AG09319 (cell line): ENCODE data around the gene DGAT2.

Source experiments
- DNase-seq: peaks from one replicate; pipeline ENCODE4 v3.0.0-alpha.2; 2010; ENCODE audit warnings: low read depth; ENCODE audit errors: extremely low read depth
- TF ChIP-seq, protein P1 (sequence below): IDR thresholded peaks from 2 replicates; pipeline ENCODE4 v1.5.1; 2011; ENCODE audit warnings: low read depth, mild to moderate bottlenecking, inconsistent platforms, low read length, moderate library complexity

The DGAT2 gene

DNA sequence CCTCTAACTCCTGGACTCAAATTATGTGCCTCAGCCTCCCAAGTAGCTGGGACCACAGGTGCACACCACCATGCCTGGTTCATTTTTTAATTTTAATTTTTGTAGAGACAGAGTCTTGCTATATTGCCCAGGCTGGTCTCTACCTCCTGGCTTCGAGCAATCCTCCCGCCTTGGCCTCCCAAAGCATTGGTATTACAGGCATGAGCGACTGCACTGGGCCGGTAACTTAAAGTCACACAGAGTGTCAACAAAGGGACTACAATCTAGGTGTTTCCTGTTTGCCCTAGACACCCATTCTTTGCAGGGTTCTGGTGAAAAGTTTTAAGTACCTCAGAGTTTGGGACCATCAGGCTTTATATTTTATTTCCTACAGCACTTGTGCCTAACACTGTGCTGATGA, 54.8 kb downstream of the DGAT2 start:
- TF ChIP-seq, protein P1, sequence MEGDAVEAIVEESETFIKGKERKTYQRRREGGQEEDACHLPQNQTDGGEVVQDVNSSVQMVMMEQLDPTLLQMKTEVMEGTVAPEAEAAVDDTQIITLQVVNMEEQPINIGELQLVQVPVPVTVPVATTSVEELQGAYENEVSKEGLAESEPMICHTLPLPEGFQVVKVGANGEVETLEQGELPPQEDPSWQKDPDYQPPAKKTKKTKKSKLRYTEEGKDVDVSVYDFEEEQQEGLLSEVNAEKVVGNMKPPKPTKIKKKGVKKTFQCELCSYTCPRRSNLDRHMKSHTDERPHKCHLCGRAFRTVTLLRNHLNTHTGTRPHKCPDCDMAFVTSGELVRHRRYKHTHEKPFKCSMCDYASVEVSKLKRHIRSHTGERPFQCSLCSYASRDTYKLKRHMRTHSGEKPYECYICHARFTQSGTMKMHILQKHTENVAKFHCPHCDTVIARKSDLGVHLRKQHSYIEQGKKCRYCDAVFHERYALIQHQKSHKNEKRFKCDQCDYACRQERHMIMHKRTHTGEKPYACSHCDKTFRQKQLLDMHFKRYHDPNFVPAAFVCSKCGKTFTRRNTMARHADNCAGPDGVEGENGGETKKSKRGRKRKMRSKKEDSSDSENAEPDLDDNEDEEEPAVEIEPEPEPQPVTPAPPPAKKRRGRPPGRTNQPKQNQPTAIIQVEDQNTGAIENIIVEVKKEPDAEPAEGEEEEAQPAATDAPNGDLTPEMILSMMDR, result no peak
- DNase-seq, result no peak

DNA sequence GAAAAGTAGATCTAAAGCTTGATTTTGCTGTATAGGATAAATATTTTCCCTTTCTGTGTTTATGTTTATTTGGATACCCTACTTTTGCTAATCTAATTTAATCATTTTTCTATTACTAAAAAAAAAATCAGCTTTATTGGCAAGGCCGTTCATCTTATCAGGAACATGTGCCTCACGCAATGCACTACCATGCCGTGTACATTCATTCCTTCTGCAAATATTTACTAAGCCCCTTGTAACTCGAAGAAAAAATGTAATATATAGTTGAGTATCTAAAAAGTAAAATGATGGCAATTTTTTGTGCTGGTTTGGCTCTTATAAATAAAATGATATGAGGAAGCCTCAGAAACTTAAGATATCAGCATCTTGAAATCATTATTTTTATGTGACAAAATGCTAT, 55.4 kb downstream of the DGAT2 start:
- TF ChIP-seq, protein P1, result no peak
- no peak for DNase-seq

DNA sequence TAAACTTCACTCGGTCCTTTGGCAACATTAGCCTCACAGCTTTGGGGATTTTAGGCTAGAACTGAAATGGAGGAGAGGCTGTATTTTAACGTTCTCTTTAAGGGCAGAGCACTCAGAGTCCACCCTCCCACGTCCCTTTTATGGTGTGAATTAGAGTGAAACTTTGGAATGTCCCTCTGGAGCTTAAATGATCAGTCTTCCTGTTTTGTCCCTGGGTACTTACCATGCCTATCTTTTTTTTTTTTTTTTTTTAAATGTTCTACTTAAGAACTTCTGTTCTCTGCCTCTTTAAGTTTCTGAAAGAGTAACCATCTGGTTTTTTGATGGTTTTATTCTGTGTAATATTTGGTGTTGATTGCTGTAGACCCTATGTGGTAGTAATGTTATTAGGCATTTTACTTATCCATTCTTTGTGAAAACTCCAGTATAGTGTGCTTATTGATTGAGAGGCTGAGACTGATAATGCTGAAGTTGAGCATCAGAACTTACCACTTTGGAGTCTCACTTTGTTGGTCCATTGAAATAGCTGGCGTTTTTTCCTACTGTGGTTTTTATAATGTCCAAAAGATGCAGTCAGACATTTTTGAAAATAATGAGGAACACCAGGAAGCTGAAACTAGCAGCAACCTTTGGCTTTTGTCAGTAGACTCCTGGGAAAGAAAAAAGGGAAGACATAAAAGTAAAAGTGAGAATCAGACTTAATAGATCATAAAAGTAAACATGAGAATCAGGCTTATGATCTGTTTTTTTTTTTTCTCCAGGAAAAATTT, 58.1 kb downstream of the DGAT2 start:
- TF ChIP-seq, protein P1, result no peak

DNA sequence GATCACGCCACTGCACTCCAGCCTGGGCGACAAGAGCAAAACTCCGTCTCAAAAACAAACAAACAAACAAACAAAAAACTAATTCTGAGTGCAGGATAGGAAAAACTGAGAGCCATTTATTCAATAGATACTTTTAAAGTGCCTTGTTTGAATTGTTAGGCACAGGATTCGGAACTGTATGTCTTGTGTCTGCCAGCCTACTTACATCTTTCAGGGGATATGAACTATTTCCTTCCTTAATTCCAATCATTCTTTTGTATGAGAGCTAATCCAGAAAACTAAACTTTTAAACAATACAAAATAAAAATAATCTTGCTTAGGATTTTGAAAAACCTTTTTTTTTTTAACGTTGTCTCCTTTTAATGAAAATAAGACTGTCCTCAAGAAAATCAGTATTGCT, 59.0 kb downstream of the DGAT2 start:
- TF ChIP-seq, protein P1, result no peak
- no peak for DNase-seq

More for the DNA sequence above, 58.1 kb downstream of the DGAT2 start:
- DNase-seq, result no peak

DNA sequence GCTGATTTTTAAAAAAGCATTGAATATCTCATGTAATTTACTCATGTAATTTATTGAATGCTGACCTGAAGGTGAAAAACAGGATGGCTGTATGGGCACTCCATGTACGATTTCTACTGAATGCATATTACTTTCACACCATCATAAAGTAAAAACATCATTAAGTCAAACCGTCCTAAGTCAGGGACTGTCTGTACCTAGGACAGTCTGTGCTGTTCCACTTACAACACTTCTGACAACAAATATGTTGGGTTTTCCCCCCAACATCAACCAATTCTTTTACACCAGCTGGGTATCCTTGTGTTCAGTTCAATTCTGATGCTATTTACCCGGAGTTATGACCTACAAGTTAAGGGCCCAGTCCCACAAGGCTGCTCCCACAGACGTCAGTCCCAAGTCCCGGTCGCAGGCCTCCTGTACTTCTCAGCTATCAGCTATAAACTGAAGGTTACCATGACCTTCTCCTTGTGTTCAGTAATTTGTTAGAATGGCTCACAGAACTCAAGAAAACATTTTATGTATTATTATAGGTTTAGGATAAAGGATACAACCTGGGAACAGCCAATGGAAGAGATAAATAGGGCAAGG, 63.4 kb downstream of the DGAT2 start:
- TF ChIP-seq, protein P1, result no peak
- DNase-seq, result no peak

GRCh38 chr11:75834728-75835127, 66.2 kb downstream of the DGAT2 start:
- no peak for DNase-seq
- TF ChIP-seq, protein P1, result no peak

DNA sequence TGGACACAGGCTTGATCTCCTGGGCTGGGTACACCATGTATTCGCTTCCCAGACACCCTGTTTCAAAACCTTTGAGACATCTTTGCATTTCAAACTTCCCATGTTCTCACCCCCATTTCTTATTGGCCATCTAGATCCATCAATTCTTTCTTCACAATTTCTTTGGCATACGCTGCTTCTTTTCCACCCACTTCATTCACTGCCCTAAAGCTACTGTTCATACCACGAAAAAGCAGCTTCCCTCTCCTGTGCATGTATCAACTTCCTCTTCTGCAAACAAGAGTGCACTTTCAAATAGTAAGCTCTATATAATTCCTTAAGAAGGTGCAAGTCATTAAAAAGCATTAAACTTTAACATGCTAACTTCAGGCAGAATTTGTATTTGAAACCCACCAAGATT, 67.8 kb downstream of the DGAT2 start:
- no peak for DNase-seq
- TF ChIP-seq, protein P1, result no peak
